Kidney tubule cell (primary cell): Measurements from ENCODE around the gene CDK1.
"Not testable (repeated sequence)": the region's sequence is repeated elsewhere in the genome, so short reads cannot be mapped to it uniquely, and the experiment has no call there.

Source experiments
- DNase-seq: peaks from one replicate; pipeline ENCODE4 v3.0.0-alpha.2; 2018; ENCODE audit warnings: low spot score

The CDK1 gene

GRCh38 chr10:60816628-60817397 lies 38.5 kb downstream of the CDK1 start:
- peak; percentile 74 for DNase-seq

GRCh38 chr10:60817398-60817805 lies 39.1 kb downstream of the CDK1 start:
- peak; percentile 23 for DNase-seq

GRCh38 chr10:60818134-60818770 lies 40.0 kb downstream of the CDK1 start:
- no peak for DNase-seq

GRCh38 chr10:60819271-60819670 lies 41.0 kb downstream of the CDK1 start:
- no peak for DNase-seq

- DNase-seq: no peak
These were observed 41.9 kb downstream of the CDK1 start for GRCh38 chr10:60820093-60820754.

GRCh38 chr10:60821656-60822055 lies 43.4 kb downstream of the CDK1 start:
- peak; percentile 39 for DNase-seq

GRCh38 chr10:60822809-60823208 lies 44.5 kb downstream of the CDK1 start:
- DNase-seq: no peak

GRCh38 chr10:60823324-60823723 lies 45.0 kb downstream of the CDK1 start:
- DNase-seq: no peak

GRCh38 chr10:60825520-60825919 lies 47.2 kb downstream of the CDK1 start:
- DNase-seq: no peak

- DNase-seq: peak; percentile 80
These were observed 49.7 kb downstream of the CDK1 start for GRCh38 chr10:60827791-60828488.

GRCh38 chr10:60828489-60828852 lies 50.2 kb downstream of the CDK1 start:
- DNase-seq: peak; percentile 5

GRCh38 chr10:60832136-60832535 lies 53.9 kb downstream of the CDK1 start:
- not testable (repeated sequence) for DNase-seq

GRCh38 chr10:60834401-60834800 lies 56.1 kb downstream of the CDK1 start:
- no peak for DNase-seq

GRCh38 chr10:60835049-60835448 lies 56.8 kb downstream of the CDK1 start:
- DNase-seq: no peak

- not testable (repeated sequence) for DNase-seq
These were observed 62.9 kb downstream of the CDK1 start for GRCh38 chr10:60841227-60841626.

GRCh38 chr10:60842694-60843093 lies 64.4 kb downstream of the CDK1 start:
- DNase-seq: no peak
